Ovary (tissue), 9 donors: ENCODE data around the gene EFL1. TPM values are rescaled to one million over a fixed set of nuclear protein-coding genes. Genes with fewer than 3 reads are reported as not detected.

Source experiments
- DNase-seq, 5 donors: peaks; one replicate each; pipeline ENCODE4 v3.0.0-alpha.2; 2019 to 2020
- H3K27ac ChIP-seq, 2 donors: fragments of 200-600 bp; one replicate each; pipeline versions ENCODE4 v1.5.1 to v1.8.0; 2019 to 2022
- H3K27me3 ChIP-seq: fragments of 200-600 bp; one replicate; pipeline ENCODE4 v1.8.0; 2022
- H3K36me3 ChIP-seq: fragments of 200-600 bp; sonication (generic); one replicate; pipeline ENCODE4 v1.5.1; 2019
- H3K4me1 ChIP-seq: one replicate; pipeline ENCODE4 v1.8.1; 2013; ENCODE audit warnings: mild to moderate bottlenecking, moderate library complexity; ENCODE audit not compliant: insufficient read depth
- H3K4me3 ChIP-seq: fragments of 200-600 bp; sonication (generic); one replicate; pipeline ENCODE4 v1.5.1; 2017
- H3K9me3 ChIP-seq, 2 donors: fragments of 200-600 bp in 1 of 2; sonication (generic) in 1 of 2; one replicate each; pipeline versions ENCODE4 v1.5.1 to v1.8.1; 2013 to 2019; ENCODE audit warnings: mild to moderate bottlenecking in 1 of 2, moderate library complexity in 1 of 2
- EP300 ChIP-seq: sonication (generic); formaldehyde crosslinking; IDR thresholded peaks from one replicate; pipeline ENCODE4 v1.6.1; 2017; ENCODE audit warnings: antibody characterized with exemption
- POLR2A ChIP-seq: fragments of 450-650 bp; IDR thresholded peaks from one replicate; pipeline ENCODE4 v1.6.1; 2017; ENCODE audit warnings: antibody characterized with exemption, mild to moderate bottlenecking, moderate library complexity
- WGBS, 3 donors: extraction: QIAGEN DNeasy Blood & Tissue Kit in 1 of 3; methylation state at CpG; one replicate each; pipeline versions ENCODE4 v1.1.5 to v1.1.7; 2013 to 2017; 5-methylcytosine and 5-hydroxymethylcytosine counted together
- intact Hi-C, 4 donors: fragments of 100-400 bp; cut with DNase I; formaldehyde crosslinking; loops; one replicate each; pipeline versions ENCODE4 v1.11.0 to v1.15.1; 2022 to 2023
- polyA plus RNA-seq, 2 donors: library from polyadenylated mRNA; stranded (reverse); fragments of 200-250 nt in 1 of 2; fragments of 350-450 nt in 1 of 2; fragmentation: Illumina TruSeq in 1 of 2; extraction: RNeasy Lipid Tissue Mini Kit (QIAGEN cat#74804) in 1 of 2; gene quantifications; one replicate each; pipeline ENCODE4 v1.2.3, GENCODE V29; 2013 to 2014
- total RNA-seq, 7 donors: library from RNA; depleted of rRNA in 2 of 7; stranded (reverse); fragments of >200 nt in 2 of 7; fragmentation: NEBNext Ultra II Directional in 3 of 7; extraction: Animal tissue kit (Norgen Biotek cat#: 25700) in 3 of 7; gene quantifications; one replicate each; pipeline versions ENCODE4 v1.1.0 to v1.2.4, GENCODE V29; 2016 to 2023
- TF ChIP-seq, protein P1 (sequence below), 3 donors: fragments of 450-650 bp in 2 of 3; fragments of 200-600 bp in 1 of 3; IDR thresholded peaks; one replicate each; pipeline versions ENCODE4 v1.5.1 to v1.8.0; 2016 to 2022; ENCODE audit warnings: antibody characterized with exemption in 3 of 3, mild to moderate bottlenecking in 1 of 3
- donor health status: DM: no; HTN: no; CAD: no; lungs with moderate emphysema.
- donor health status: DM: no; HTN: no; CAD: no.
- donor health status: Bipolar disorder and iron deficiency.
- donor health status: DM: yes; HTN: yes; CAD: no.
- donor health status: DM: no; HTN: no; CAD: no.
- donor health status: DM: yes; HTN: yes; CAD: no.

The EFL1 gene
- total and polyA plus RNA-seq, 9 donors, result 4.1 to 15.2 (median 8.9) TPM

DNA sequence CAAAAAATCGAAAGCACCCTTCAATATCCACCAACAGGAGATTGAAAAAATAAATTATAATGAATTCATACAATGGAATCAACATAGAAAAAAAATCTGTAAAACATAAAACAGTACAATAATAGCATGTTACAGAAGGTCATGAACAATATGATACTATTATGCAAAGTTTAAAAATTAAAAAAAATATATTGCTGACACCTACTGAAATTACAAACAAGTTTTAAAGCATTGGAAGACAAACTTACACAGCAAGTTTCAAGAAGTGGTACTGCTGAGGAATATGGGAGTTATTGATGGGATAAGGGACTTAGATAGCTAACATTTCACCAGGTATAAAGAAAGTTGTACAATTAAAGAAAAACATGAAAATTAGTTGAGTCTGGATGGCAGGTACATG is 89.4 kb downstream of the EFL1 start:
- H3K36me3 ChIP-seq, result no peaks in the 10 kb centered on the region
- no peak for DNase-seq
- H3K9me3 ChIP-seq, result no peaks in the 10 kb centered on the region
- no peaks in the 10 kb centered on the region for H3K27me3 ChIP-seq
- no peak overlapping the region for H3K27ac ChIP-seq
- no peak for TF ChIP-seq EP300
- TF ChIP-seq, protein P1, sequence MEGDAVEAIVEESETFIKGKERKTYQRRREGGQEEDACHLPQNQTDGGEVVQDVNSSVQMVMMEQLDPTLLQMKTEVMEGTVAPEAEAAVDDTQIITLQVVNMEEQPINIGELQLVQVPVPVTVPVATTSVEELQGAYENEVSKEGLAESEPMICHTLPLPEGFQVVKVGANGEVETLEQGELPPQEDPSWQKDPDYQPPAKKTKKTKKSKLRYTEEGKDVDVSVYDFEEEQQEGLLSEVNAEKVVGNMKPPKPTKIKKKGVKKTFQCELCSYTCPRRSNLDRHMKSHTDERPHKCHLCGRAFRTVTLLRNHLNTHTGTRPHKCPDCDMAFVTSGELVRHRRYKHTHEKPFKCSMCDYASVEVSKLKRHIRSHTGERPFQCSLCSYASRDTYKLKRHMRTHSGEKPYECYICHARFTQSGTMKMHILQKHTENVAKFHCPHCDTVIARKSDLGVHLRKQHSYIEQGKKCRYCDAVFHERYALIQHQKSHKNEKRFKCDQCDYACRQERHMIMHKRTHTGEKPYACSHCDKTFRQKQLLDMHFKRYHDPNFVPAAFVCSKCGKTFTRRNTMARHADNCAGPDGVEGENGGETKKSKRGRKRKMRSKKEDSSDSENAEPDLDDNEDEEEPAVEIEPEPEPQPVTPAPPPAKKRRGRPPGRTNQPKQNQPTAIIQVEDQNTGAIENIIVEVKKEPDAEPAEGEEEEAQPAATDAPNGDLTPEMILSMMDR (IDR thresholded peaks at IDR 0.05), result no peak
- TF ChIP-seq POLR2A, result no peak
- WGBS, 3 donors, result 95 to 100% (median 98%) methylated on average over 1 of the region's 1 CpG
- intact Hi-C loops, result no loop called here
- H3K4me1 ChIP-seq, result peaks cover 1% of the 10 kb centered on the region
- H3K4me3 ChIP-seq, result no peak overlapping the region

DNA sequence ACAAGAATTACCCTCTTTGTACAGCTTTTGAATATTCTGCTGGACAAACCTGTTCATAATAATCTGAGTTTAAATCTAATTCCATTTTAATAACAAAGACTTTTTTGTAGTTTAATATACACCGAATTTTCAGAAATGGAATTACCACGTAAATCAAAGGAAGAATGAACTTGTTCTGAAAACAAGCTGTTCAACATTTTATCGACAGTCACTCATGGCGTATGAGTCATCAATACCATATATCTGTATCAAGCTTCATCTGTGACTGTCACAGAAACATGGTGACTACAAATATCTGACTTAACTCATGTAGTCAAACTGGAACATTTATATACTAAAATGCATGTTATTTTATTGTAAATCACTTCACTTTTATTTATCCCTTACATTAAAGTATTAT is 90.0 kb downstream of the EFL1 start:
- no peaks in the 10 kb centered on the region for H3K27me3 ChIP-seq
- H3K9me3 ChIP-seq, result no peaks in the 10 kb centered on the region
- H3K36me3 ChIP-seq, result no peaks in the 10 kb centered on the region
- H3K27ac ChIP-seq, result no peak overlapping the region
- 96 to 98% (median 97%) methylated on average over 4 of the region's 4 CpGs for WGBS, 3 donors
- TF ChIP-seq, protein P1 (IDR thresholded peaks at IDR 0.05), result no peak
- TF ChIP-seq EP300 (no peak), POLR2A (no peak)
- H3K4me1 ChIP-seq, result peaks cover 1% of the 10 kb centered on the region
- no peak overlapping the region for H3K4me3 ChIP-seq
- no peak for DNase-seq
- intact Hi-C loops, result no loop called here

DNA sequence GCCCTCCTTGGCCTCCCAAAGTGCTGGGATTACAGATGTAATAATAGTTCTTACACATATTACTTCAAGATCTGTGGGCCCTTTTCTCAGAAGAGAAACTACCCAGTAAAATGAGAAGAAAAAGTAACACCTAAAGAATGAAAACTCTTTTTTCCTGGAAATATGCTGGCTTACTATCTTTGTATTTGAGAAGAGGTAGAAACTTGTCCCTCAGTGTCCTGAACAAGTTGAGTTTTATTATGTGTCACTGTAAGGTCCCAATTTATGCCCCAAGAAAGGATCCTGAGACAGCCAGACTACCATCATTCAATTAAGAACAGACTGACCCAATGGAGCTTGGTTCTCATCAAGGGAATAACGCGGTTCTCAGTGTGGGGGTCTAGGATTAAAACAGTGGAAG is 93.8 kb downstream of the EFL1 start:
- no peak for DNase-seq
- Histone ChIP-seq H3K27me3 (no peaks in the 10 kb centered on the region), H3K36me3 (no peaks in the 10 kb centered on the region), H3K4me1 (no peaks in the 10 kb centered on the region), H3K27ac (no peak overlapping the region), H3K4me3 (no peak overlapping the region), H3K9me3 (no peaks in the 10 kb centered on the region)
- 88 to 100% (median 98%) methylated on average over 2 of the region's 2 CpGs for WGBS, 3 donors
- TF ChIP-seq, protein P1 (IDR thresholded peaks at IDR 0.05), result no peak
- TF ChIP-seq POLR2A, result no peak
- no peak for TF ChIP-seq EP300
- intact Hi-C loops, result no loop called here

DNA sequence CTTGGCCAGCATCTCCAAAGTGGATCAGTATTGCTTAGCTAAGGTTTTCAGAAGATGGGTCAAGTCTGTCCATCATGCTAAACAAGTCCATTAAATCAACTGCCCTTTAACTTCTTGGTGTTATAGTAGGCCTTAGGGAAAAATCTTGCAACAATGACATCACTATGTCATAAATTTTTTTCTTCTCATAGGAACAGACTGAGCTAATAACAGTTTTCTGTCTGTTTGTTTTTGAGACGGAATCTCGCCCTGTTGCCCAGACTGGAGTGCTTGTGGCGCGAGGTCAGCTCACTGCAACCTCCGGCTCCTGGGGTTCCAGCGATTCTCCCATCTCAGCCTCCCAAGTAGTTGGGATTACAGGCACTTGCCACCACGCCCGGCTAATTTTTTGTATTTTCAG is 94.2 kb downstream of the EFL1 start:
- Histone ChIP-seq H3K4me3 (no peak overlapping the region), H3K4me1 (no peaks in the 10 kb centered on the region), H3K36me3 (no peaks in the 10 kb centered on the region), H3K27ac (no peak overlapping the region), H3K9me3 (no peaks in the 10 kb centered on the region), H3K27me3 (no peaks in the 10 kb centered on the region)
- no peak for TF ChIP-seq POLR2A
- TF ChIP-seq, protein P1 (IDR thresholded peaks at IDR 0.05), result no peak
- no peak for TF ChIP-seq EP300
- intact Hi-C loops, result no loop called here
- DNase-seq, result no peak
- 94 to 98% (median 95%) methylated on average over 8 of the region's 8 CpGs for WGBS, 3 donors
